K562 (cell line): ENCODE results near the gene SCP2. TPM values are rescaled to one million over a fixed set of nuclear protein-coding genes. Genes with fewer than 3 reads are reported as not detected.

Experiments
- AFF1 ChIP-seq, 2 experiments: fragments of 450-650 bp; IDR thresholded peaks; 2 replicates each; pipeline ENCODE4 v1.6.1; 2018; ENCODE audit warnings: mild to moderate bottlenecking in 2 of 2, low read depth in 1 of 2; ENCODE audit not compliant: partially characterized antibody in 2 of 2
- BHLHE40 ChIP-seq: IDR thresholded peaks from 2 replicates; pipeline ENCODE4 v1.6.1; 2011; ENCODE audit warnings: low read length, improper control_type of control experiment
- KLF6 ChIP-seq: fragments of 250-450 bp; sonication (Bioruptor Pico); IDR thresholded peaks from 2 replicates; pipeline ENCODE4 v1.4.0; 2020; ENCODE audit warnings: mild to moderate bottlenecking, moderate library complexity, borderline replicate concordance
- NELFE ChIP-seq: IDR thresholded peaks from 2 replicates; pipeline ENCODE4 v1.6.1; 2011; ENCODE audit warnings: mild to moderate bottlenecking; ENCODE audit not compliant: insufficient read depth, insufficient read length
- ZBTB8A ChIP-seq: fragments of 450-650 bp; IDR thresholded peaks from 2 replicates; pipeline ENCODE4 v1.6.1; 2018; ENCODE audit warnings: mild to moderate bottlenecking, moderate library complexity; ENCODE audit not compliant: partially characterized antibody
- ZNF592 ChIP-seq: fragments of 450-650 bp; IDR thresholded peaks from 2 replicates; pipeline ENCODE4 v1.6.1; 2017; ENCODE audit warnings: antibody characterized with exemption, mild to moderate bottlenecking
- polyA plus RNA-seq, 8 experiments: library from polyadenylated mRNA; depleted of rRNA in 4 of 8; stranded (reverse) in 5 of 8; unstranded in 3 of 8; fragments of >200 nt; fragmentation: Nextera tagmentation in 2 of 8; fragmentation: Illumina TruSeq in 1 of 8; extraction: Ambion mirVana in 2 of 8; extraction: Trizol in 1 of 8; gene quantifications; 2 replicates each; pipeline versions ENCODE4 v1.2.1 to v1.2.3, GENCODE V29; 2011 to 2014; ENCODE audit warnings: inconsistent platforms in 1 of 8, missing spikeins in 1 of 8
- total RNA-seq, 7 experiments: library from RNA; depleted of rRNA in 6 of 7; stranded (reverse); fragments of >200 nt in 6 of 7; fragmentation: Illumina TruSeq in 2 of 7; extraction: Trizol in 2 of 7; gene quantifications; 2 replicates each; pipeline versions ENCODE4 v1.2.1 to v1.2.3, GENCODE V29; 2011 to 2021; ENCODE audit warnings: low replicate concordance in 1 of 7
- TF ChIP-seq, protein P1 (sequence below), 2 experiments: fragments of 450-650 bp in 1 of 2; IDR thresholded peaks; 2 replicates each; pipeline ENCODE4 v1.6.1; 2011 to 2017; ENCODE audit warnings: low read depth in 2 of 2, antibody characterized with exemption in 1 of 2, borderline replicate concordance in 1 of 2, low read length in 1 of 2, mild to moderate bottlenecking in 1 of 2, mixed read lengths in 1 of 2; ENCODE audit not compliant: control insufficient read depth in 1 of 2

SCP2 gene
- total and polyA plus RNA-seq, 9 of the 15 experiments (the other 6 are each of a cell fraction or from before 2014, with no cell fraction given), result 63.8 to 258 (median 106) TPM

DNA sequence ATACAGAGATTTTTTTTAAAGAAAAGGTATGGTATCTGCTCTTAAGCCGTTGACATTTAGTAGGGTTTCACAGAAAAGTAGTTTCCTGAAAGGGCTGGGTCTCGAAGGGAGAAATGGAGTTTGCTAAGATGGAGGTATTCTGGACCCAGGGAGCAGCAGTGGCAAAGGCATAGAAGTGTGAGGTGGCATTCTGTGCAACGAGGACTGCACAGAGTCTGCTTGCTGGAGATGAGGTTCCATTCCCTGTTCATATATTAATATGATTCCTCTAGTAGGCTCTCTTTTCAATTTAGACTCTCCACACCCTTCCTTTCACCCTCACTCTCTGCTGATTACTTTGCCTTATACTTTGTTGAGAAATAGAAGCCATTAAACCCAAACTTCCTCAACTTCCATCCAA, 96.5 kb downstream of the SCP2 start (continued):
- TF ChIP-seq ZBTB8A (no peak), ZNF592 (no peak), BHLHE40 (no peak), NELFE (no peak), AFF1 (IDR thresholded peaks at IDR 0.05; ENCODE audit: low read depth in 1 of 2, partially characterized antibody in 2 of 2) (no peak), KLF6 (no peak)
- TF ChIP-seq, protein P1, sequence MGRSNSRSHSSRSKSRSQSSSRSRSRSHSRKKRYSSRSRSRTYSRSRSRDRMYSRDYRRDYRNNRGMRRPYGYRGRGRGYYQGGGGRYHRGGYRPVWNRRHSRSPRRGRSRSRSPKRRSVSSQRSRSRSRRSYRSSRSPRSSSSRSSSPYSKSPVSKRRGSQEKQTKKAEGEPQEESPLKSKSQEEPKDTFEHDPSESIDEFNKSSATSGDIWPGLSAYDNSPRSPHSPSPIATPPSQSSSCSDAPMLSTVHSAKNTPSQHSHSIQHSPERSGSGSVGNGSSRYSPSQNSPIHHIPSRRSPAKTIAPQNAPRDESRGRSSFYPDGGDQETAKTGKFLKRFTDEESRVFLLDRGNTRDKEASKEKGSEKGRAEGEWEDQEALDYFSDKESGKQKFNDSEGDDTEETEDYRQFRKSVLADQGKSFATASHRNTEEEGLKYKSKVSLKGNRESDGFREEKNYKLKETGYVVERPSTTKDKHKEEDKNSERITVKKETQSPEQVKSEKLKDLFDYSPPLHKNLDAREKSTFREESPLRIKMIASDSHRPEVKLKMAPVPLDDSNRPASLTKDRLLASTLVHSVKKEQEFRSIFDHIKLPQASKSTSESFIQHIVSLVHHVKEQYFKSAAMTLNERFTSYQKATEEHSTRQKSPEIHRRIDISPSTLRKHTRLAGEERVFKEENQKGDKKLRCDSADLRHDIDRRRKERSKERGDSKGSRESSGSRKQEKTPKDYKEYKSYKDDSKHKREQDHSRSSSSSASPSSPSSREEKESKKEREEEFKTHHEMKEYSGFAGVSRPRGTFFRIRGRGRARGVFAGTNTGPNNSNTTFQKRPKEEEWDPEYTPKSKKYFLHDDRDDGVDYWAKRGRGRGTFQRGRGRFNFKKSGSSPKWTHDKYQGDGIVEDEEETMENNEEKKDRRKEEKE (IDR thresholded peaks at IDR 0.05; ENCODE audit: borderline replicate concordance in 1 of 2, control insufficient read depth in 1 of 2, low read depth in 2 of 2, low read length in 1 of 2), result no peak
